ENCODE data around the gene SLC27A5.
A peak's percentile ranks its signal among the peaks of the same experiment; 100 is the strongest.

The SLC27A5 gene

DNA sequence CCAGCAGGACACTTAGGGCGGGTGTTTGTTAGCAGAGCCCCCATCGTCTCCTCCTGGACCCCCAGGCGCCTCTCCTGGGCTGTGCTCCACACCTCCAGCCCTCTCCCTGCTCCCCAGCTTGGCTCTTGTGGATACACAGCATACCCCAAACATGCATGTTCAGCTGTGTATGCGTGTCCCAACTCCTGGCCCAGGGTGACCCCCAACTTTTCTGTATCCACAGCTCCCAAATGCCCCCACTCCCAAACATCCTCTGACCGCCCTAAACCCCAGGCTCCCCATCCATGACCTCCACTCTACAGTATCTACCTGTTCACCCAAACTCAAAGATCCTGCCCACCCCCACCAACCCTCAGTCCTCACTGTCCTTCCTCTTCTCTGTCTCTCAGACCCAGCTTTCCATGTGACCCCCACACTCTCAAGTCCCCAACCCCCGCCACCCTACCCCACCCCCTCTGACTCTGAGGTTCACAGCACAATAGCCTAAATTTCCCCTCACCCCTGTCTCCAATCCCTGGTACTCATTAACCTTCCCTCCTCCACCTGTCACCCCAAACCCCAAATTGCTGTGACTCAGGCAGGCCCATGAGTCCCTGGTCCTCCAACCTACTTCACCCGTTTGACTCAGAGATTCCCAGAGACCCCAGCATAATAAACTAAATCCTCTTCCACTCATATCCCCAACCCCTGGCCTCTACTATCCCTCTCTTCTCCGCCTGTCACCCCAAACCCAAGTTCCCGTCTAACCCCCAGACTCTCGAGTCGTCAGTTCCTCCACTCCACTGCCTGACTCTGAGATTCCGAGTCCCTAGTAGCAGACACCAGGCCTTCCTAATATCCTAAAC lies 45.7 kb upstream of the SLC27A5 start:
- H3K27ac ChIP-seq, result peak overlapping the region; percentile 100
- TF ChIP-seq, protein P1, sequence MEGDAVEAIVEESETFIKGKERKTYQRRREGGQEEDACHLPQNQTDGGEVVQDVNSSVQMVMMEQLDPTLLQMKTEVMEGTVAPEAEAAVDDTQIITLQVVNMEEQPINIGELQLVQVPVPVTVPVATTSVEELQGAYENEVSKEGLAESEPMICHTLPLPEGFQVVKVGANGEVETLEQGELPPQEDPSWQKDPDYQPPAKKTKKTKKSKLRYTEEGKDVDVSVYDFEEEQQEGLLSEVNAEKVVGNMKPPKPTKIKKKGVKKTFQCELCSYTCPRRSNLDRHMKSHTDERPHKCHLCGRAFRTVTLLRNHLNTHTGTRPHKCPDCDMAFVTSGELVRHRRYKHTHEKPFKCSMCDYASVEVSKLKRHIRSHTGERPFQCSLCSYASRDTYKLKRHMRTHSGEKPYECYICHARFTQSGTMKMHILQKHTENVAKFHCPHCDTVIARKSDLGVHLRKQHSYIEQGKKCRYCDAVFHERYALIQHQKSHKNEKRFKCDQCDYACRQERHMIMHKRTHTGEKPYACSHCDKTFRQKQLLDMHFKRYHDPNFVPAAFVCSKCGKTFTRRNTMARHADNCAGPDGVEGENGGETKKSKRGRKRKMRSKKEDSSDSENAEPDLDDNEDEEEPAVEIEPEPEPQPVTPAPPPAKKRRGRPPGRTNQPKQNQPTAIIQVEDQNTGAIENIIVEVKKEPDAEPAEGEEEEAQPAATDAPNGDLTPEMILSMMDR (conservative IDR thresholded peaks at IDR 0.05), result no peak

GRCh38 chr19:58556622-58557220 lies 44.9 kb upstream of the SLC27A5 start:
- peak overlapping the region; percentile 100 for H3K27ac ChIP-seq
- TF ChIP-seq, protein P1 (conservative IDR thresholded peaks at IDR 0.05), result no peak

DNA sequence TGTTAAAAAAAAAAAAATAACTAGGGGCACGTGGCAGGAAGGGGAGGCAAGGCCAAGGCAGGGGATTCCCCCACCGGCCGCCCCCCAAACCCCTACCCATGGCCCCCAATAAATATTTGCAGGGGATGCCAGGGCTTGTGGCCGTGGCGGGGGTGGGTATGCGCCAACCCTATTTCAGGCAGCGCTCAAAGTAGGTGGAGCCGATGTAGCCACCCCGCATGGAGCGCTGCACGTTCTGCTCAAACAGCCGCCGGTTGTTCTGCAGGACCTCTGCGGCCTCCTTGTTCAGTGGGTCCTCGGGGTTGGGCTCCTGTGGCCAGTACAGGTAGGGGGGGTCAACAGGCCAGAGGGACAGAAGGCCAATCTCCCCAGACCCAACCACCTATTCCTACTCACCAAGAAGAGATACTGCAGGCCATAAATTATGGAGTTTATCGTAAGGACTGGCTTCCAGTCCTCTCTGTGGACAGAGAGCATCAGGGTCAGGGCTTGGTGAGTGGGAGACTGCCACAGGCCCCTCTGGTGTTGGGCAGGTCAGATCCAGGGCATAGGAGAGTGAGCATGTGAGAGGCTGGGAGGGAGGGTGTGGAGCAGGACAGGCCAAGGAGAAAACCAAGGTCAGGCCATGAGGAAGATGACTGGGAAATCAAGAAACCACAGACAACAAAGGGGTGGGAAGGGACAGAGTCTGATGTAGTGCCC lies 44.3 kb upstream of the SLC27A5 start:
- peak overlapping the region; percentile 100 for H3K27ac ChIP-seq
- TF ChIP-seq, protein P1 (conservative IDR thresholded peaks at IDR 0.05), result no peak

GRCh38 chr19:58555369-58555885 lies 43.6 kb upstream of the SLC27A5 start:
- peak overlapping the region; percentile 100 for H3K27ac ChIP-seq

GRCh38 chr19:58554494-58555368 lies 42.9 kb upstream of the SLC27A5 start, which contains the start of gene CHMP2A:
Gene CHMP2A, minus strand, starts transcription at chr19:58555105. Its CDS starts 893 bp downstream, at chr19:58554212.
- peak within 1 kb of the TSS; percentile 100 for H3K27ac ChIP-seq
- TF ChIP-seq, protein P1 (conservative IDR thresholded peaks at IDR 0.05), result no peak

More at GRCh38 chr19:58555369-58555885, 43.6 kb upstream of the SLC27A5 start:
- TF ChIP-seq, protein P1 (conservative IDR thresholded peaks at IDR 0.05), result no peak

DNA sequence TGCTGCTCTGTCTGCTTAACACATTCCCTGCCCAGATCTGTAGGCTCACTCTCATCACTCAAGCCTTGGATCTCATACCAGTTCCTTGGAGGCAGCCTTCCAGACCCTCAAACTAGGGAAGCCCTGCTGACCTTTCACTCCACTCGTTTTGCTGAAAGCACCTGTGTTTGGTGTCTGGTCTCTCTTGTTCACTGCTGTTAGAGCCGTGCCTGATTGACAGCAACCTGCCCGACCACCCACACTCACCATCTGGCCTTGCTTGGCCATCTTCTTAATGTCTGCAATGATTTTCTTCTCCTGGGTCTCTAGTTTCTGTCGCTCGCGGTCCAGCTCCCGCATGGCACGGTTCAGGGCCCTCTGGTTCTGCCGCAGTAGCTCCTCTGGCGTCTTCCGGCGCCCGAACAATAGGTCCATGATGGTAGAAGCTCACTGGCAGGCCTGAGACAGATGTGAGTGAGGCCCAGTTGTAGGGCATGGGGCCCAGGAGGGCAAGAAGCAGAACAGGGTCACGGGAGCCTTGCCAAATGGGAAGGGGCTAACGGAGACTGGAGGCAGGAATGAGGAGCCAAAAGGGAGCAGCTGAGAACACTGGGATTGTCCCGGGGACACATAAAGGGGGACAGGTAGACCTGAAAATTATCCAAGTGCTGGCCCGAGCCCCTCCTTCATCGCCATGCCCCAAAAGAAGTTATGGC lies 42.2 kb upstream of the SLC27A5 start:
- TF ChIP-seq, protein P1 (conservative IDR thresholded peaks at IDR 0.05), result no peak
- peak overlapping the region; percentile 100 for H3K27ac ChIP-seq
